GM23338 (cell line): Measurements from ENCODE around the gene GABRE. TPM values are rescaled to one million over a fixed set of nuclear protein-coding genes. Genes with fewer than 3 reads are reported as not detected.

Experiments used
- ATAC-seq: fragments of 200-7000 bp; cut with Tn5 transposase; 3 replicates; pipeline ENCODE4 v1.9.1; 2020
- DNase-seq: peaks from one replicate; pipeline ENCODE4 v3.0.0-alpha.2; 2015; ENCODE audit warnings: low spot score
- H2AFZ ChIP-seq: fragments of 200-600 bp; sonication (generic); 2 replicates; pipeline ENCODE4 v1.8.0; 2016; ENCODE audit warnings: antibody characterized with exemption, mild to moderate bottlenecking, moderate library complexity
- H3F3A ChIP-seq: fragments of 200-600 bp; sonication (generic); replicated peaks from 2 replicates; pipeline ENCODE4 v1.8.0; 2017; ENCODE audit warnings: antibody characterized with exemption, mixed run types, low read depth
- H3K27ac ChIP-seq: fragments of 200-600 bp; sonication (generic); 2 replicates; pipeline ENCODE4 v1.6.1; 2016; ENCODE audit warnings: low read depth
- H3K27me3 ChIP-seq: fragments of 200-600 bp; sonication (generic); 2 replicates; pipeline ENCODE4 v1.8.0; 2016; ENCODE audit warnings: mild to moderate bottlenecking, mixed run types, moderate library complexity; ENCODE audit not compliant: insufficient read depth
- H3K36me3 ChIP-seq: fragments of 200-600 bp; sonication (generic); 2 replicates; pipeline ENCODE4 v1.8.0; 2016; ENCODE audit warnings: mild to moderate bottlenecking; ENCODE audit not compliant: insufficient read depth
- H3K4me1 ChIP-seq: fragments of 200-600 bp; sonication (generic); 2 replicates; pipeline ENCODE4 v1.8.0; 2016; ENCODE audit warnings: mild to moderate bottlenecking, moderate library complexity; ENCODE audit not compliant: insufficient read depth
- H3K4me2 ChIP-seq: fragments of 200-600 bp; sonication (generic); 2 replicates; pipeline ENCODE4 v1.7.1; 2017; ENCODE audit warnings: mixed run types
- H3K4me3 ChIP-seq: fragments of 200-600 bp; sonication (generic); 2 replicates; pipeline ENCODE4 v1.6.1; 2016; ENCODE audit warnings: mixed run types
- H3K79me2 ChIP-seq: fragments of 200-600 bp; sonication (generic); replicated peaks from 2 replicates; pipeline ENCODE4 v1.8.0; 2017; ENCODE audit warnings: mild to moderate bottlenecking; ENCODE audit not compliant: insufficient read depth
- H3K9me2 ChIP-seq: fragments of 200-600 bp; sonication (generic); 2 replicates; pipeline ENCODE4 v1.8.0; 2017; ENCODE audit not compliant: insufficient read depth
- H4K20me1 ChIP-seq: fragments of 200-600 bp; sonication (generic); replicated peaks from 2 replicates; pipeline ENCODE4 v1.8.0; 2017; ENCODE audit warnings: mild to moderate bottlenecking; ENCODE audit not compliant: insufficient read depth
- H3K27ac Mint-ChIP-seq: 2 replicates; pipeline ENCODE4 v1.8.0; 2020; ENCODE audit warnings: inconsistent platforms, mild to moderate bottlenecking, moderate library complexity, mixed read lengths
- H3K27me3 Mint-ChIP-seq: 3 replicates; pipeline ENCODE4 v1.8.0; 2022; ENCODE audit warnings: low read depth, mild to moderate bottlenecking, moderate library complexity, mixed read lengths, inconsistent platforms; ENCODE audit not compliant: insufficient read depth, poor library complexity
- H3K36me3 Mint-ChIP-seq: 3 replicates; pipeline ENCODE4 v1.8.0; 2021; ENCODE audit warnings: low read depth, mild to moderate bottlenecking, inconsistent platforms, moderate library complexity, mixed read lengths
- H3K4me1 Mint-ChIP-seq: 3 replicates; pipeline ENCODE4 v1.8.0; 2020; ENCODE audit warnings: mild to moderate bottlenecking, inconsistent platforms, mixed read lengths
- H3K4me3 Mint-ChIP-seq: 3 replicates; pipeline ENCODE4 v1.8.0; 2021; ENCODE audit warnings: moderate library complexity, mild to moderate bottlenecking, inconsistent platforms, mixed read lengths
- H3K9me3 Mint-ChIP-seq: 3 replicates; pipeline ENCODE4 v1.8.0; 2020; ENCODE audit warnings: moderate library complexity, mild to moderate bottlenecking, inconsistent platforms, mixed read lengths
- EZH2 ChIP-seq: fragments of 200-600 bp; sonication (generic); IDR thresholded peaks from one replicate; pipeline ENCODE4 v1.8.0; 2017; ENCODE audit warnings: antibody characterized with exemption, mild to moderate bottlenecking, low read depth; ENCODE audit not compliant: unreplicated experiment
- EZH2phosphoT487 ChIP-seq: fragments of 200-600 bp; sonication (generic); IDR thresholded peaks from one replicate; pipeline ENCODE4 v1.8.1; 2018; ENCODE audit warnings: antibody characterized with exemption; ENCODE audit not compliant: unreplicated experiment
- JUNB ChIP-seq: IDR thresholded peaks from one replicate; pipeline ENCODE4 v1.6.1; 2016; ENCODE audit warnings: antibody characterized with exemption; ENCODE audit not compliant: unreplicated experiment
- NANOG ChIP-seq: IDR thresholded peaks from 2 replicates; pipeline ENCODE4 v1.6.1; 2016; ENCODE audit warnings: antibody characterized with exemption, borderline replicate concordance
- POLR2AphosphoS5 ChIP-seq: IDR thresholded peaks from 2 replicates; pipeline ENCODE4 v1.6.1; 2016; ENCODE audit warnings: antibody characterized with exemption, low read depth
- STAT1 ChIP-seq: IDR thresholded peaks from one replicate; pipeline ENCODE4 v1.6.1; 2016; ENCODE audit warnings: antibody characterized with exemption; ENCODE audit not compliant: unreplicated experiment
- ZNF114 ChIP-seq: fragments of 250-450 bp; sonication (Bioruptor Pico); IDR thresholded peaks from 2 replicates; pipeline ENCODE4 v1.5.0; 2020; ENCODE audit warnings: mild to moderate bottlenecking, moderate library complexity
- ZNF331 ChIP-seq: fragments of 250-450 bp; sonication (Bioruptor Pico); IDR thresholded peaks from 2 replicates; pipeline ENCODE4 v1.5.0; 2020; ENCODE audit warnings: low read depth, mild to moderate bottlenecking, moderate library complexity
- polyA plus RNA-seq: library from polyadenylated mRNA; unstranded; fragments of >200 nt; fragmentation: Nextera tagmentation; extraction: Ambion mirVana; gene quantifications from 2 replicates; pipeline ENCODE4 v1.2.1, GENCODE V29; 2016
- total RNA-seq: library from RNA; depleted of rRNA; stranded (reverse); fragments of >200 nt; shearing (Covaris generic); gene quantifications from 2 replicates; pipeline ENCODE4 v1.2.3, GENCODE V29; 2014
- TF ChIP-seq, protein P1 (sequence below): IDR thresholded peaks from 2 replicates; pipeline ENCODE4 v1.6.1; 2016; ENCODE audit warnings: antibody characterized with exemption
- TF ChIP-seq, protein P2 (sequence below): fragments of 250-450 bp; sonication (Bioruptor Pico); IDR thresholded peaks from 2 replicates; pipeline ENCODE4 v1.5.0; 2020; ENCODE audit warnings: mild to moderate bottlenecking, moderate library complexity
- TF ChIP-seq, protein P3 (sequence below), 2 experiments: fragments of 200-600 bp in 1 of 2; sonication (generic) in 1 of 2; conservative IDR thresholded peaks; 2 replicates each; pipeline versions ENCODE4 v1.5.1 to v1.6.1; 2016 to 2017; ENCODE audit warnings: antibody characterized with exemption in 2 of 2, low read depth in 2 of 2, mild to moderate bottlenecking in 2 of 2, moderate library complexity in 1 of 2

Gene GABRE
- total and polyA plus RNA-seq, 2 experiments from 2014 or later: 4.9 to 8.3 TPM

DNA sequence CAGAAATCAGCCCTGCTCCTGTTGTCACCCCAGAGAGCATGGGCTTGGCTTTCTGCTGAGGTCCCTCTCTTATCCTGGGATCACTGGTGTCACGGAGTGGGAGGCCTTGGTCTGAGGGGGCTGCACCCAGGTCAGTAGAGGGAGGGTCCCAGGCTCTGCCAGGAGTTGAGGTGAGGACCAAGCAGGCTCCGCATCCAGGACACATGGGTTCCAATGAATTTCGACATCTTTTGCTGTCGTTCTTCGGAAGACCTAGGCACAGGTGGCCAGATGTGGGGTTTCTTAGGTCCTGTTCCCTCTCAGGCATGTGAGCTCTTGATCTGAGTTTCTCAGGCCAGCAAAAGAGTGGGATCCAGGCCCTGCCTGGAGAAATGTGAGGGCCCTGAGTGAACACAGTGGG lies 51.8 kb downstream of the GABRE start:
- H3K4me3 Mint-ChIP-seq: no peak overlapping the region
- Histone ChIP-seq H3K36me3 (no peaks in the 10 kb centered on the region), H3K4me2 (no peak overlapping the region), H3K79me2 (no peaks in the 10 kb centered on the region), H2AFZ (no peak overlapping the region), H3K27me3 (no peaks in the 10 kb centered on the region), H3K4me3 (no peak overlapping the region), H4K20me1 (no peaks in the 10 kb centered on the region), H3F3A (no peaks in the 10 kb centered on the region), H3K9me2 (no peaks in the 10 kb centered on the region), H3K4me1 (no peaks in the 10 kb centered on the region), H3K27ac (no peak overlapping the region)
- no peaks in the 10 kb centered on the region for H3K36me3 Mint-ChIP-seq
- H3K27ac Mint-ChIP-seq: no peak overlapping the region
- H3K9me3 Mint-ChIP-seq: no peaks in the 10 kb centered on the region
- peaks cover 2% of the 10 kb centered on the region for H3K27me3 Mint-ChIP-seq
- TF ChIP-seq ZNF331 (CRISPR knock-in tag) (no peak), POLR2AphosphoS5 (no peak)
- TF ChIP-seq, protein P1, sequence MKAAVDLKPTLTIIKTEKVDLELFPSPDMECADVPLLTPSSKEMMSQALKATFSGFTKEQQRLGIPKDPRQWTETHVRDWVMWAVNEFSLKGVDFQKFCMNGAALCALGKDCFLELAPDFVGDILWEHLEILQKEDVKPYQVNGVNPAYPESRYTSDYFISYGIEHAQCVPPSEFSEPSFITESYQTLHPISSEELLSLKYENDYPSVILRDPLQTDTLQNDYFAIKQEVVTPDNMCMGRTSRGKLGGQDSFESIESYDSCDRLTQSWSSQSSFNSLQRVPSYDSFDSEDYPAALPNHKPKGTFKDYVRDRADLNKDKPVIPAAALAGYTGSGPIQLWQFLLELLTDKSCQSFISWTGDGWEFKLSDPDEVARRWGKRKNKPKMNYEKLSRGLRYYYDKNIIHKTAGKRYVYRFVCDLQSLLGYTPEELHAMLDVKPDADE: no peak
- DNase-seq (no peak), ATAC-seq (no peak)
- peaks cover 5% of the 10 kb centered on the region; the same call in 2 of the 3 replicates for H3K4me1 Mint-ChIP-seq

DNA sequence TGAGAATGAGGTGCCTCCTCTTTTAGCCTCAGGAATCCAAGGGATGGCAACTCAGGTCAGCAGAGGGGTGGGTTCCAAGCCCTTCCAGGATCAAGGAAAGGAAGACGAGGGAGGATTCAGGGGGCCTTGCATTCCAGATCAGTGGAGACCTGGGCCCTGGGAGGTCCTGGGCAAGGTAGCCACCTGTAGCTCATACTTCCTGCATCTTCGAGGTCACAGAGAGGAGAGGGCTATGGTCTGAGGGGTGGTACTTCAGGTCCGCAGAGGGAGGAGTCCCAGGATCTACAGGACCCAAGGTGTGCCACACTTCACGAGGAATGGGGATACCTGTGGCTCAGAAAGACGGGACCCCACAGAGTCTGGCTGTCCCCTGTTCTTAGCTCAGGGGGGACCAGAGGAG lies 52.6 kb downstream of the GABRE start:
- no peaks in the 10 kb centered on the region for H3K9me3 Mint-ChIP-seq
- no peak for ATAC-seq
- H3K36me3 Mint-ChIP-seq: no peaks in the 10 kb centered on the region

More for the DNA sequence above, 52.6 kb downstream of the GABRE start:
- H3K79me2 ChIP-seq: no peaks in the 10 kb centered on the region
- H3K27ac ChIP-seq: no peak overlapping the region
- no peaks in the 10 kb centered on the region for H3K36me3 ChIP-seq
- H3K27me3 ChIP-seq: no peaks in the 10 kb centered on the region
- no peak for DNase-seq
- no peak overlapping the region for H2AFZ ChIP-seq
- no peak overlapping the region for H3K27ac Mint-ChIP-seq
- H3K9me2 ChIP-seq: no peaks in the 10 kb centered on the region
- H3K4me2 ChIP-seq: no peak overlapping the region
- H4K20me1 ChIP-seq: no peaks in the 10 kb centered on the region
- peaks cover 2% of the 10 kb centered on the region for H3K27me3 Mint-ChIP-seq
- no peaks in the 10 kb centered on the region for H3F3A ChIP-seq
- no peaks in the 10 kb centered on the region for H3K4me1 Mint-ChIP-seq
- H3K4me3 Mint-ChIP-seq: no peak overlapping the region
- H3K4me1 ChIP-seq: no peaks in the 10 kb centered on the region
- H3K4me3 ChIP-seq: no peak overlapping the region
- TF ChIP-seq JUNB (no peak), NANOG (no peak), EZH2 (no peak), ZNF331 (CRISPR knock-in tag) (no peak), EZH2phosphoT487 (no peak), POLR2AphosphoS5 (no peak), ZNF114 (CRISPR knock-in tag) (no peak), STAT1 (no peak)
- TF ChIP-seq, protein P1: no peak
- TF ChIP-seq, protein P2, sequence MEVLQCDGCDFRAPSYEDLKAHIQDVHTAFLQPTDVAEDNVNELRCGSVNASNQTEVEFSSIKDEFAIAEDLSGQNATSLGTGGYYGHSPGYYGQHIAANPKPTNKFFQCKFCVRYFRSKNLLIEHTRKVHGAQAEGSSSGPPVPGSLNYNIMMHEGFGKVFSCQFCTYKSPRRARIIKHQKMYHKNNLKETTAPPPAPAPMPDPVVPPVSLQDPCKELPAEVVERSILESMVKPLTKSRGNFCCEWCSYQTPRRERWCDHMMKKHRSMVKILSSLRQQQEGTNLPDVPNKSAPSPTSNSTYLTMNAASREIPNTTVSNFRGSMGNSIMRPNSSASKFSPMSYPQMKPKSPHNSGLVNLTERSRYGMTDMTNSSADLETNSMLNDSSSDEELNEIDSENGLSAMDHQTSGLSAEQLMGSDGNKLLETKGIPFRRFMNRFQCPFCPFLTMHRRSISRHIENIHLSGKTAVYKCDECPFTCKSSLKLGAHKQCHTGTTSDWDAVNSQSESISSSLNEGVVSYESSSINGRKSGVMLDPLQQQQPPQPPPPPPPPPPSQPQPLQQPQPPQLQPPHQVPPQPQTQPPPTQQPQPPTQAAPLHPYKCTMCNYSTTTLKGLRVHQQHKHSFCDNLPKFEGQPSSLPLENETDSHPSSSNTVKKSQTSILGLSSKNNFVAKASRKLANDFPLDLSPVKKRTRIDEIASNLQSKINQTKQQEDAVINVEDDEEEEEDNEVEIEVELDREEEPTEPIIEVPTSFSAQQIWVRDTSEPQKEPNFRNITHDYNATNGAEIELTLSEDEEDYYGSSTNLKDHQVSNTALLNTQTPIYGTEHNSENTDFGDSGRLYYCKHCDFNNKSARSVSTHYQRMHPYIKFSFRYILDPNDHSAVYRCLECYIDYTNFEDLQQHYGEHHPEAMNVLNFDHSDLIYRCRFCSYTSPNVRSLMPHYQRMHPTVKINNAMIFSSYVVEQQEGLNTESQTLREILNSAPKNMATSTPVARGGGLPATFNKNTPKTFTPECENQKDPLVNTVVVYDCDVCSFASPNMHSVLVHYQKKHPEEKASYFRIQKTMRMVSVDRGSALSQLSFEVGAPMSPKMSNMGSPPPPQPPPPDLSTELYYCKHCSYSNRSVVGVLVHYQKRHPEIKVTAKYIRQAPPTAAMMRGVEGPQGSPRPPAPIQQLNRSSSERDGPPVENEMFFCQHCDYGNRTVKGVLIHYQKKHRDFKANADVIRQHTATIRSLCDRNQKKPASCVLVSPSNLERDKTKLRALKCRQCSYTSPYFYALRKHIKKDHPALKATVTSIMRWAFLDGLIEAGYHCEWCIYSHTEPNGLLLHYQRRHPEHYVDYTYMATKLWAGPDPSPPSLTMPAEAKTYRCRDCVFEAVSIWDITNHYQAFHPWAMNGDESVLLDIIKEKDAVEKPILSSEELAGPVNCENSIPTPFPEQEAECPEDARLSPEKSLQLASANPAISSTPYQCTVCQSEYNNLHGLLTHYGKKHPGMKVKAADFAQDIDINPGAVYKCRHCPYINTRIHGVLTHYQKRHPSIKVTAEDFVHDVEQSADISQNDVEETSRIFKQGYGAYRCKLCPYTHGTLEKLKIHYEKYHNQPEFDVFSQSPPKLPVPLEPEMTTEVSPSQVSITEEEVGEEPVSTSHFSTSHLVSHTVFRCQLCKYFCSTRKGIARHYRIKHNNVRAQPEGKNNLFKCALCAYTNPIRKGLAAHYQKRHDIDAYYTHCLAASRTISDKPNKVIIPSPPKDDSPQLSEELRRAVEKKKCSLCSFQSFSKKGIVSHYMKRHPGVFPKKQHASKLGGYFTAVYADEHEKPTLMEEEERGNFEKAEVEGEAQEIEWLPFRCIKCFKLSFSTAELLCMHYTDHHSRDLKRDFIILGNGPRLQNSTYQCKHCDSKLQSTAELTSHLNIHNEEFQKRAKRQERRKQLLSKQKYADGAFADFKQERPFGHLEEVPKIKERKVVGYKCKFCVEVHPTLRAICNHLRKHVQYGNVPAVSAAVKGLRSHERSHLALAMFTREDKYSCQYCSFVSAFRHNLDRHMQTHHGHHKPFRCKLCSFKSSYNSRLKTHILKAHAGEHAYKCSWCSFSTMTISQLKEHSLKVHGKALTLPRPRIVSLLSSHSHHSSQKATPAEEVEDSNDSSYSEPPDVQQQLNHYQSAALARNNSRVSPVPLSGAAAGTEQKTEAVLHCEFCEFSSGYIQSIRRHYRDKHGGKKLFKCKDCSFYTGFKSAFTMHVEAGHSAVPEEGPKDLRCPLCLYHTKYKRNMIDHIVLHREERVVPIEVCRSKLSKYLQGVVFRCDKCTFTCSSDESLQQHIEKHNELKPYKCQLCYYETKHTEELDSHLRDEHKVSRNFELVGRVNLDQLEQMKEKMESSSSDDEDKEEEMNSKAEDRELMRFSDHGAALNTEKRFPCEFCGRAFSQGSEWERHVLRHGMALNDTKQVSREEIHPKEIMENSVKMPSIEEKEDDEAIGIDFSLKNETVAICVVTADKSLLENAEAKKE (CRISPR knock-in tag): no peak
- TF ChIP-seq, protein P3, sequence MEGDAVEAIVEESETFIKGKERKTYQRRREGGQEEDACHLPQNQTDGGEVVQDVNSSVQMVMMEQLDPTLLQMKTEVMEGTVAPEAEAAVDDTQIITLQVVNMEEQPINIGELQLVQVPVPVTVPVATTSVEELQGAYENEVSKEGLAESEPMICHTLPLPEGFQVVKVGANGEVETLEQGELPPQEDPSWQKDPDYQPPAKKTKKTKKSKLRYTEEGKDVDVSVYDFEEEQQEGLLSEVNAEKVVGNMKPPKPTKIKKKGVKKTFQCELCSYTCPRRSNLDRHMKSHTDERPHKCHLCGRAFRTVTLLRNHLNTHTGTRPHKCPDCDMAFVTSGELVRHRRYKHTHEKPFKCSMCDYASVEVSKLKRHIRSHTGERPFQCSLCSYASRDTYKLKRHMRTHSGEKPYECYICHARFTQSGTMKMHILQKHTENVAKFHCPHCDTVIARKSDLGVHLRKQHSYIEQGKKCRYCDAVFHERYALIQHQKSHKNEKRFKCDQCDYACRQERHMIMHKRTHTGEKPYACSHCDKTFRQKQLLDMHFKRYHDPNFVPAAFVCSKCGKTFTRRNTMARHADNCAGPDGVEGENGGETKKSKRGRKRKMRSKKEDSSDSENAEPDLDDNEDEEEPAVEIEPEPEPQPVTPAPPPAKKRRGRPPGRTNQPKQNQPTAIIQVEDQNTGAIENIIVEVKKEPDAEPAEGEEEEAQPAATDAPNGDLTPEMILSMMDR (conservative IDR thresholded peaks at IDR 0.05; ENCODE audit: low read depth in 2 of 2): no peak
